ENCODE measurements around the gene CUBN. TPM values are rescaled to one million over a fixed set of nuclear protein-coding genes. Genes with fewer than 3 reads are reported as not detected.

CUBN gene
- total and polyA plus RNA-seq, 2 of the 13 experiments (the other 11 are each of a cell fraction or from before 2014, with no cell fraction given) = 0.27 to 0.32 TPM

DNA sequence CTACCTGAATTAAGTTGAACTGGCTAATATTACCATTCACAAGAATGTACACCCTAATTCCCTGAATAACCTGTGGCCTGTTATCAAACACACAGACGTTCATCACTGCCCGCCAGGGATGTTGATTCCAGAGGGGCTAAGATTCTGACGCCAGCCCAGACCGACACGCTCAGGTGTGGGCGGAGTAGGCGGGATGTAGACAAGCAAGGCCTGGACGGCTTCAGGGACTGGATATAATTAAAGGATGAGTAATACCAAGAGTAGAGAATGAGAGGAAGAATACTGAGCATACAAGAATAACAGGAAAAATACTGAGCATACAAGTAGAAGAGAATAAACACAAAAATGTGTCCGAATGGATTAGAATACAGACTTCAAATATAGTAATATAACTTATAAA is 29.0 kb downstream of the CUBN start:
- TF ChIP-seq NRL (CRISPR knock-in tag; IDR thresholded peaks at IDR 0.05; ENCODE audit: borderline replicate concordance) = no peak
- no peak for TF ChIP-seq CHCHD3 (CRISPR knock-in tag; IDR thresholded peaks at IDR 0.05)
- no peak for TF ChIP-seq AHDC1 (CRISPR knock-in tag; IDR thresholded peaks at IDR 0.05; ENCODE audit: borderline replicate concordance)
- no peak for TF ChIP-seq ZNF564 (CRISPR knock-in tag; IDR thresholded peaks at IDR 0.05)
- no peak for TF ChIP-seq RBM22 (optimal IDR thresholded peaks at IDR 0.05; ENCODE audit: low read length)
- no peak for TF ChIP-seq TCF7 (IDR thresholded peaks at IDR 0.05; ENCODE audit: low read depth)
- TF ChIP-seq GZF1 (CRISPR knock-in tag; IDR thresholded peaks at IDR 0.05) = no peak
- no peak for TF ChIP-seq PCBP1 (IDR thresholded peaks at IDR 0.05; ENCODE audit: borderline replicate concordance, low read depth, low read length)
- no peak for TF ChIP-seq MNT (IDR thresholded peaks at IDR 0.05)
- TF ChIP-seq MED8 (CRISPR knock-in tag; IDR thresholded peaks at IDR 0.05; ENCODE audit: insufficient replicate concordance) = no peak
- no peak for TF ChIP-seq EED (CRISPR knock-in tag; IDR thresholded peaks at IDR 0.05)
- no peak for TF ChIP-seq TOE1 (CRISPR knock-in tag; IDR thresholded peaks at IDR 0.05)
- no peak for TF ChIP-seq CHD4 (IDR thresholded peaks at IDR 0.05; ENCODE audit: borderline replicate concordance, low read length)
- no peak for TF ChIP-seq KDM2A (CRISPR knock-in tag; IDR thresholded peaks at IDR 0.05; ENCODE audit: borderline replicate concordance, low read depth)
- TF ChIP-seq ZNF703 (CRISPR knock-in tag; IDR thresholded peaks at IDR 0.05; ENCODE audit: borderline replicate concordance) = no peak
- TF ChIP-seq REXO4 (CRISPR knock-in tag; IDR thresholded peaks at IDR 0.05; ENCODE audit: borderline replicate concordance) = no peak
- no peak for TF ChIP-seq HNRNPK (IDR thresholded peaks at IDR 0.05; ENCODE audit: low read depth, low read length, poor library complexity, severe bottlenecking)
- Histone ChIP-seq H3K79me2 (ENCODE audit: insufficient read depth, low read length) (no peaks in the 10 kb centered on the region), H3K36me3 (replicated peaks in 1 of 2; ENCODE audit: control insufficient read depth in 1 of 2, insufficient read depth in 2 of 2, low read length in 2 of 2) (no peaks in the 10 kb centered on the region), H3K9ac (ENCODE audit: insufficient read depth, low read depth, low read length) (no peak overlapping the region), H2AFZ (ENCODE audit: low read length) (no peak overlapping the region), H3K9me3 (ENCODE audit: low read length) (no peaks in the 10 kb centered on the region), H3K4me2 (ENCODE audit: low read depth, low read length) (no peak overlapping the region), H3K4me3 (replicated peaks in 1 of 3; ENCODE audit: insufficient read depth in 1 of 3, low read depth in 2 of 3, low read length in 3 of 3) (no peak overlapping the region), H3K27me3 (ENCODE audit: control insufficient read depth in 1 of 2, insufficient read depth in 2 of 2, low read length in 2 of 2) (no peaks in the 10 kb centered on the region; a peak in 1 of 5 replicates), H3K4me1 (ENCODE audit: insufficient read depth, low read length) (peaks cover 9% of the 10 kb centered on the region), H4K20me1 (ENCODE audit: insufficient read depth, low read length) (no peaks in the 10 kb centered on the region), H3K27ac (ENCODE audit: extremely low read length, insufficient read depth, low read length) (no peak overlapping the region)
- FAIRE-seq (no peak), ATAC-seq (no peak), DNase-seq (ENCODE audit: low spot score) (no peak)
- ChIA-PET POLR2A (no interaction called here), CTCF (ENCODE audit: low intra/inter-chr PET ratio, low total read pairs) (no interaction called here)
- intact Hi-C loops (cut with micrococcal nuclease; ENCODE audit: unreplicated experiment) (no loop called here), in situ Hi-C loops (cut with HindIII; ENCODE audit: extremely low pct_ligation_motif_present, low pct_unique_long_range_greater_than_20kb) (no loop called here)
- WGBS (ENCODE audit: low lambda C conversion rate) = 63% methylated on average over 9 of the region's 9 CpGs
- BruUV-seq (replicated peaks) = no TSS peak
